GM03348 (cell line): Measurements from ENCODE around the gene DNMT1.

Experiments used
- DNase-seq: peaks from one replicate; pipeline ENCODE4 v3.0.0; 2012; ENCODE audit warnings: low spot score

The DNMT1 gene

DNA sequence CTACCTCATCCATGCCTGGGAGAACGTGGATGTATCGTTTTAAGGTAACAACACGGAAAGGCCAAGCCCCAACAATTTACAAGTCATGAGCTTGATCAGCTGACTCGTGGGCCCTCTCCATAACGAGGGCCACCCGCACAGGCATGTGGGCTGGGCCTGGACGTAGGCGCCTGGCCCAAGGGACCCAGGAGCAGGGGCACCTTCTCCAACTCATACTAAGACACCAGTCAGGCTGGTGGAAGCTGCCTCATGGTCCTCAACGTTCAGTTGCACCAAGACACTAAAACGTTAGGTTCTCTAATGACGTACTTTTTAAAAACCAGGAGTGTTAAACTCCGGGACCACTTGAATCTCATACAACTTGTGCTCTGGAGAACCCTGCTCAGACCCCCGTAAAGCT lies 53.3 kb downstream of the DNMT1 start:
- DNase-seq = no peak

DNA sequence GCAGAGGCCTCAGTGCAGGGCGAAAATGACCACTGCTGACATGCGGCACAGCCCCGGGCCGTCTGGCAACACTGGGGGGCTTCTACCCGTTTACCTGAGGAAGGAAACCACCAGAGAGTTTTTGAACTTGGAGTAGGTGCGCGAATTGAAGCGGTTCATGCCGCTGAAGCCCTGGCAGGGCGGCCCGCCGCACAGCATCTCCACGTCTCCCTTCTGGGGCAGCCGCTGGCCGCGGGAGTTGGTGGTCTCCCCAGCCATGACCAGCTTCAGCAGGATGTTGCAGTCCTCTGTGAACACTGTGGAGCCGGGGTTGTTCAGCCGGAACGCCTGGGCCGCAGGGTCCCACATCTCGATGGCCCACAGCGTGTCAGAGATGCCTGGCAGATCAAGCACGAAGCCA lies 54.8 kb downstream of the DNMT1 start:
- DNase-seq = no peak

DNA sequence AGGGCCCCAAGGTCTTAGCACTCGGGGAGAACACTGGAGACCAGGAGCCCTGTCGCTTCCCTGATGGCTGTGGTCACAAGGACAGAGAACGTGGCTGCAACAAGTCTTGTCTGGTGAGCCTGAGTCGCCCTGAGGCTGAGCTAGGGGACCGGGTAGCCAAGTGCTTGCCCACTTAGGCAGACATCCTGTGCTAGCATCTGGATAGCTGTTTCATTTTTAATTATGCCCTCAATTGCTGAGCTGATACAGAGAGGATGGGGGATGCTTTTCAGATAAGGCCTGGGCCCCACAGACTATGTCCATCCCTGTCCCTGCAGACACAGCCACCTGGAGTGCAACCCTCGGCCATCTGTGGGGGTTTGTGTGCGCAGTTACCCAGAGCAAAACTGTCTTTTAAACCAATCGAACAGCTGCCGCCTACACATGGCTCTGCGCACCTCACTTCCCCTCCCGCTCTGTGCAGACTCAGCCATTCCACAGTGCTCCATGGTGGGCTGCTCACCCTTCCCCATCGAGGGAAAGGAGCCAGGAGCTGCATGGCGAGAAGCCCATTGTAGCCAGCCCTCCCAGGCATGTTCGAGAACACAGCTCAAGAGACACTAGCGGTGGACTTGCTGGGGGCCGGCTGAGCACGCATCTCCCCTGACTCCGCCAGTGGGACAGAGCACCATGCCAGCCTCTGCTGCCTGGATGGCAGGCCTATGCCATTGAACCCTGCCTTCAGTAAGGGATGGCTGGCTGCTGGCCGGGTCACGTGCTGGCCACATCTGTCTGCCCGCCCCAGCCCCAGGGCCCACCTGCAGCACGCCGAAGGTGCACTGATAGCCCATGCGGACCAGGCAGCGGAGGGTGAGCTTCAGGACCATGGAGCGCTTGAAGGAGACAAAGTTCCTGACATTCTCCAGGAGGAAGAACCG lies 55.6 kb downstream of the DNMT1 start:
- DNase-seq = no peak

DNA sequence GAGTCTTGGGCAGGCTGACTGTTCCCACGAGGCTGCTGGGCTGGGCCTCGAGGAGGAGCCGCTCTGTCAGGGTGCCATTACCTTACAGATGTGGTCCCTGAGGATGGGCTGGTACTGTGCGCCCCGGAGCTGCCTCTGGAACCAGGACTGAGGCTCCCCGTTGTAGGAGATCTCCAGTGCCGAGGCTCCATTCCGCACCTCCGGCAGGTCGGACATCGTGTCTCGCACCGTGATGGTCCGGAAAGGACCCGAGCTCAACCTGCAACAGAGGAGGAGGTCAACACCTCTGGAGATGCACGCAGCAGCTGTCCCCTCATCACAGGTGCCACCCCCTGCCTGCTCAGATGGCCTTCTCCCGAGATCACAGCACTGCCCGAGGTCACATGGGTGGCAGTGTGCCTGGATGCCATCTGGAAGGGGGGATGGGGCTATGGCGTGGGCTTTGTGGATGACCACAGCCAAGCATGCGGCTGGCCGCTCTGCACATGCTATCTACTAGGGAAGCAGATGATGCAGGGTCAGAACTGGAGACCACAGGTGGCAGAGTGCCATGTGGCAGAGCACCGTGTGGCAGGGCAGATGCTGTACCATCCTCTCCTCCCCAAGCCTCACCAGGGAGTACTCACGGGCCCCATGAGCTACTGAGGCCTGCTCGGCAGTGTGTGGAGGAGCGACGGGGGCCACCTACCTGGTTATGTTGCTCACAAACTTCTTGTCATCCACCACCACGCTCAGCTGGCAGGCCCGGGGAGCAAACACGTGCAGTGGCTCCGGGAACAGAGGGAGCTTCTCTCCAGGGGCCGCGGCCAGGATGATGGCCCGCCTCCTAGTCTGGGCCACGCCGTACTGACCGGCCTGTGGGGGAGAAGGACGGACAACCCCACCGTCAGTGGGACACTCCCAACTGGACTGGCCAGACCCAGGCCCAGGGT lies 56.7 kb downstream of the DNMT1 start:
- no peak for DNase-seq

DNA sequence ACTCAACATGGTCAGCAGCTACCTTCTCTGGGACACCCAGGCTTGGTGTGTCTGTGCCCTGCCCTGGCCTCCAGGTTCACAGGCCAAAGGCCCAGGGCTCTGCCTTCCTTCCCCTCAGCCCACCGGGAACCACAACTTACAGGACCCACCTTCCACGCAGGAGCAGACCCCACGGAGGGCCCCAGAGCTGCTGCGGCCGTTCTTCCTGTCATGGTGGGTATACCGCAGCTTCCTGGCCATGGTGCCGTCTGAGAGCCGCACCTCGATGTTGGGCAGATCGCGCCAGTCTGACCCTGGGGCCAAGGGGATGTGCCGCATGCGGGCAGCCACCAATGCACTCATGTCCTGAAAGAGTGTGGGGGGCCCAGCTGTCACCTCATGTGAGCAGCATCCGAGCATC lies 57.8 kb downstream of the DNMT1 start:
- DNase-seq = no peak

DNA sequence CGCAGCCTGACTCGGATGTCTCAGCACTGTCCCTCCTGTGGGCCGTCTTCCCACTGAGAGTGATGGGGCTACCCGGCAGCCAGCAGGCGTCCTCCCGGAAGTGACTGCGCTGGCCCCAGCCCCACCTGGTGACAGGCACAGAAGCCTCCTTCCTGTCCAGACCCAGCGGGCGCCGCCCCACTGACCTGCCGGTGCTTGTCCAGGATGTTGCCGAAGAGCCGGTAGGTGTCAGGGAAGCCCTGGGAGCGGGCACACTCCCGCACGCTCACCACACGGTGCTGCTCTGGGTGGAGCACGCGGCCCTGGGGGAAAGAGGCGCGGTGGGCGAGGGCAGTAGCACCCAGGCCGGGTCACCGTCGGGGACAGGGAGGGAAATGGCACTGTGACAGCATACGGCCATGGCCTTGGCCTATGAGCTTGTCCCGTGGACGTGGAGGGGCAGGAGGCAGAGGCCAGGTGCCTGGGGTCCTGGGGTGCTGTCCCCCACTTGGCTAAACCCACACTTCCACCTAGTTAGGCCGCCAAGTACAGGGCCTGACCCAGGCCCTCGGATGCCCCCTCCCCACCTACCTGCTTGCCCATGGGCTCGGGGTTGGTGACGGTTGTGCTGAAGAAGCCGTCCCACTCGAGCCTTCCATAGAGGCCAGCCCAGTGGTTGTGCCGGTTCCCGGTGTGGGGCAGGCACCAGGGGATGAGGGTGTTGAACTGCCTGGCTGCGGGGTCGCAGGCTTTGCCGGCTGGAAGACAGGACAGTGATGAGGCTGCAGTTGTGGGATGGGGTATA lies 59.0 kb downstream of the DNMT1 start:
- DNase-seq = no peak

DNA sequence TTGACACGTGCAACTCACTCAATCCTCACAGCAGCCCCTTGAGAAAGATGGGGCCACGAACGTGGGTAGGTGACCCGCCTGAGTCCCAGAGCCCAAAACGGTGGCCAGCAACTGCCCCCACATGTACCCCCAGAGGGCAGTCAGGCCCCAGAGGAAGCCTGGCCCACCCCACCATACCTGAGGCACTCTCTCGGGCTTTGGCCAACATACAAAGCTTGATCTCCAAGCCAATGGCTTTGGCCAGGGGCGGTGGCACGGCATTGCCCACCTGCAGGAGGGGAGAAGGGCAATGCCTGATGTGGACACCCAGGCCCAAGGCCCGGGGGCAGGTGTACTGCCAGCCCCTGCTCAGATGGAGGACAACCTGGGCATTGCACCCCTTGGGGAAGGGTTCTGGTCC lies 60.7 kb downstream of the DNMT1 start:
- no peak for DNase-seq

DNA sequence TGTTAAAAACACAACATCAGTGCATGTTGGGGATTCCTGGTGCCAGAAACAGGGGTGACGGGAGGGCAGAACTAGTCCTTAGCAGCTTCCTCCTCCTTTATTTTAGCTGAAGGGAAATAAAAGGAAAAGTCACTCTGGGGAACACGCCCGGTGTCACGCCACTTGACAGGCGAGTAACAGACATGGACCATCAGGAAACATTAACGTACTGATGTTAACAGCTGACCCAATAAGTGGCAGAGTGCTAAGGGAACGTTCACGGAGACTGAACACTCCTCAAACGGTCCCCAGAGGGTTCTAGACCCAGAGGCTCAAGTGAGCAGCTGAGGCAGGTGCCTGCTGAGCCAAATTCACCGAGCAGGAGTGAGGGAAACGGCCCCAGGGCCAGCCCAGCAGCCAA lies 61.2 kb downstream of the DNMT1 start:
- no peak for DNase-seq

DNA sequence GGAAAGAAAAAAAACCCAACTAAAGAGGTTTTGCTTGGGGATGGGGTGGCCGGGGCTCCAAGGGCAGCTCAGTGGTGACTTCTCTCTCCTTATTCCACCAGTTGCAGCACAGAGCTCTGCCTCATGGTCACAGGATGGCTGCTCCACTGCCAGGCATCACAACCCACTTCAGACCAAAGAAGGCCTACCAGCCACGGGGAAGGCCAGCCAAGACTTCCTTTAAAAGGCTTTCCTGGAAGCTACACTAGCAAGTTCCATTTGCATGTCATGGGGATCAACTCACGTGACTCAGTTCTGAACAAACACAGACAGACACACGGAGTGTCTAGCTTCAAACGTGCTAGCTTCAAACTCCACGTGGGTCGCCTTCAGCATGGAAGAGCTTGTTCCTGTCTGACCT lies 61.8 kb downstream of the DNMT1 start:
- no peak for DNase-seq

DNA sequence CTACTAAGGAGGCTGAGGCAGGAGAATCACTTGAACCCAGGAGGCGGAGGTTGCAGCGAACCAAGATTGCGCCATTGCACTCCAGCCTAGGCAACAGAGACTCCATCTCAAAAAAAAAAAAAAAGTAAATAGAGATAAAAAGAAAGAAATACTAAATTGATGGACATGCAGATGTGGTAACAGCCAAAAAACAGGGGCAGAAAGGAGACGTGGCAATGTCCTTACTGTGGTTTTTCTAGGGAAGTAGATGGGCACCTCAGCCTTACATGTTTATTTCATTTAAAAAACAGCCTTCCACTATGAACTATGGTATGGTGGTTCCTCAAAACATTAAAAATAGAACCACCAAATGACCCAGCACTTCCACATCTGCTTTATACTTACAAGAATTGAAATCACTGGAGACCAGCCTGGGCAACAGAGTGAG lies 68.5 kb downstream of the DNMT1 start:
- DNase-seq = no peak

DNA sequence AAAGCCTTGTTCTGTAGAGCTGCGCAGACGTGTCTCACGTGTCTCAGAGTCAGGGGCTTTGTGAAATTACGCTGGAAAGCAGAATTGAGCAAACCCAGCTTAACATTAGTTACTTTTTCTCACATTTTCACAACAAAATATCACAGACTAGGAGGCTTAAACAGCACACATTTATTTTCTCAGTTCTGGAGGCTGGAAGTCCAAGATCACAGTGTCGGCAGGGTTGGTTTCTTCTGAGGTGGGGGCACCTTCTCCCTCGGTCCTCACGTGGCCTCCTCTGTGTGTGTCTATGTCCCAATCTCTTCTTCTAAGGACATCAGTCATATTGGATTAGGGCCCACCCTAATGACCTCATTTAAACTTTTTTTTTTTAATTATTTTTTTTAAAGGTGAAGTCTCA lies 70.3 kb downstream of the DNMT1 start:
- DNase-seq = no peak

DNA sequence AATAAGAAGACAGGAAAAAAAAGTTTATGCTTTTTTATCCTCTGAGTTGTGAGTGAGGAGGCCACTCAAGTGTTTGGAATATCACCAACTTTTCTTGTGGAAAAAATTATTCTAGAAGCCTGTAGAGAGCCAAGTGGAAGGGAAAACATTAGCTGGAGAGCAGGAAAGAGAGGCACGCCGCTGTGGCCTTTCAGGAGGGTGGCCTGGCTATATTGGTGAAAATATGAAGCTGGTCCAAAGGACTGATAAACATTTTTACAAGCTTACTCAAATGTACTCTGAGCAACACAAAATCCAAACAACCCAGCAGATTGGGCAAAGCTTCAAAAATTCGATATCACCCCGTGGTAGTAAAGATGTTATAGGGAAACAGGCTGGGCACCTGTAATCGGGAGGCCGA lies 72.7 kb downstream of the DNMT1 start:
- peak; percentile 56 for DNase-seq

DNA sequence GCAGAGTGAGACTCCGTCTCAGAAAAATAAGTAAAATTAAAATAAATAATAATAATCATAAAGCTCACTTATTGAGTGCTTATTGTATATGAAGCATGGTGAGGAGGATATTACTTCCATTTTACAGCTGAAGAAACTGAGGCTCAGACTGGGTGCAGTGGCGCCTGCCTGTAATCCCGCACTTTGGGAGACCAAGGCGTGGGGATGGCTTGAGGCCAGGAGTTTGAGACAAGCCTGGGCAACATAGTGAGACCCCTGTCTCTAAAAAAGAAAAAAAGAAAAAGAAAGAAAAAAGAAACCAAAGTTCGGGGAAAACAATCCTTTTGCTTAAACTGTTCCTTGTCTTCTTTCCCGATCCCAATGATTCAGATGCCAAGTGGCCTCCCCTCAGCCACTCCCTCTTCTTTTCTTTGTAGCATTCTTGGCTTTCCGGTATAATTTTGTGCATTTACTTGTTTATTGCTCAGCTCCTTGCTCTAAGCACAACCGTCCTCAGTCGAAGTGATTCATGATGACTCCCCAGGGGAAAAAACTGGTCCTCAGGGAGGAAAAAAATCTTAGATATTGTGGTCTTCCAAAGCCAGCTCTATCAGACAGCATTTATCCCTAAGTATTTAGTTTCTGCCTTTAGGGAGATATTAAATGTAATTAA lies 74.1 kb downstream of the DNMT1 start:
- peak; percentile 85 for DNase-seq

DNA sequence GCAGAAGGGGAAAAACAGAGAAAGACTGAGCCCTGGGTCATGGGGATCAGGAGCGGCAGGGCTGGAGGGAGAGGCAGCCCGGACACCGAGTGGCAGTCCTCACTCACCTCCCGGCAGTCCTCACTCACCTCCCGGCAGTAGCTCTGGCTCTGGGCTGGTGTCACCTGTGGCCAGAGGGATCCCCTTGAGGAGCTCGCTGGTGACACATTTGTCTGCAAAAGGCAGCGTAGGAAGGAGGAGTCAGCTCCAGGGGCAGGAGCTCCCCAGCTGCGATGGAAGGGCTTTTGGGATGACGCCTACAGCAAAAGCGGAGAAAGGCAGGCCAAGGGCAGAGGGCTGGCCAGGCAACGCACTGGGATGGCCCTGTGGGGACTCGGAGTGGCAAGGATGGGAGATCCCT lies 75.8 kb downstream of the DNMT1 start:
- no peak for DNase-seq

DNA sequence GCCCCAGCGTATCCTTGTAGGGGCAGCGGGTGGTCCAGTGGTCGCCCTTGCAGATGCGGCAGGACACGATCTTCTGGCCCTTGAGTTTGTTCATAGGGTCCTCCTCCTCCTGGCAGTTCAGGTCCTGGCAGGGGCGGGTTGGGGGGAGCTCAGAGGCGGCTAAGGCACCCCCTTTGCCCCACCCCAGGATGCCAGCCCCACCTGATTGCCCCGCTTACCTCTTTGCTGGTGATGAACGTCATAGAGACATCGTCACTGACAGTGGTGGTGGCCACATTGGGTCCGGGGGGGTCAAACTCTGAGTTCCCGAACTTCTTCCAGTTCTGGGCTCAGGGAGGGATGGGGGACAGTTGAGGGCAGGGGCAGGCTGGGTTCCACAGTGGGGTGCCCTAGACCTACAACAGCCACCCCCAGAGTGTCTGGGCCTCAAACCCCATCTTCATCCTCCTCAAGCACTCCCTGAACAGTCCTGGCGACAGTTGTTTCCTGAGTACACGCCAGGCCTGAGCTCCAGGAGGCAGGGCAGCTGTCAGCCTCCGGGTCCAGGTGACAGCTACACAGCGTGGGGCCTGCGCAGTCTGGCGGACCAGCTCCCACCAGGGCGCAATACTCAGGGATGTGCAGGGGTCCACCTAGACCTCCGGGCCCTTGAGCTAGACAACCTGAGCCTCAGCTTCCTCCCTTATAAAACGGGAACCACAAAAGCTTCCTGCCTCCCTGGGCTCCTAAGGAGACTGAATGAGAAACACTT lies 77.7 kb downstream of the DNMT1 start:
- DNase-seq = no peak

DNA sequence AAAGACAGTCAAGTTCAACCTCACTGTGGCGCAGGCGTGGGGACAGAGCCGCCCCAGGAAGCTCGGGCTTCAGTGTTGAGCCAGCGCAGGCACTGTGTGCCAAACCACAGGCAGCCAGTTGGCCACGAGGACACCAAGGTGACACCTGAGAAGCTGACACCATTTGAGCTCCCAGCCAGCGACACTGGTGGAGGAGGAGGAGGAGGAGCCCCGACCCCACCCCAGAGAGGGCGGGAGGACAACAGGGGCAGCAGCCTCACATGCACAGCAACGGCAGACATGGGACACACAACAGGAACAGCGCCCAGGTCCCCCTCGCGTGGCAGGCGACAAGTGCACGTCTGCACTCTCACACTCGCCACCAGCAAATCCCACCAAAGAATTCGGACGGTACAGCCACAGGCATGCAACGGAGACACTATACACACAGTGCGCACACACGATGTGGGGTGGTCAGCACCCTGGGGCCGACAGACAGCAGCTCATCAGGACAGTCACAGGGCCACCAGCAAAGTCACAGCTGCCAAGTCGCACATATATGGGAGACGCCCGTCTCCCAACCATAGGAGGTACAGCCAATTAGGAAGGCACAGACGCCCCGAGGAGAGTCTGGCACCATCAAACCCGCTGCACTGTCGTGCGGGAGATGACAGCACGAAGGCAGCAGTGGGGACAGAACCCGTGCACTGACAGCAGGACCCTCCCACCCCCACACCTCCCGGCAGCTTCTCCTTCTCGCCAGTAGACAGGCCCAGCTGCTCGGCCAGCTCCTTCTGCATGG lies 78.5 kb downstream of the DNMT1 start:
- no peak for DNase-seq

DNA sequence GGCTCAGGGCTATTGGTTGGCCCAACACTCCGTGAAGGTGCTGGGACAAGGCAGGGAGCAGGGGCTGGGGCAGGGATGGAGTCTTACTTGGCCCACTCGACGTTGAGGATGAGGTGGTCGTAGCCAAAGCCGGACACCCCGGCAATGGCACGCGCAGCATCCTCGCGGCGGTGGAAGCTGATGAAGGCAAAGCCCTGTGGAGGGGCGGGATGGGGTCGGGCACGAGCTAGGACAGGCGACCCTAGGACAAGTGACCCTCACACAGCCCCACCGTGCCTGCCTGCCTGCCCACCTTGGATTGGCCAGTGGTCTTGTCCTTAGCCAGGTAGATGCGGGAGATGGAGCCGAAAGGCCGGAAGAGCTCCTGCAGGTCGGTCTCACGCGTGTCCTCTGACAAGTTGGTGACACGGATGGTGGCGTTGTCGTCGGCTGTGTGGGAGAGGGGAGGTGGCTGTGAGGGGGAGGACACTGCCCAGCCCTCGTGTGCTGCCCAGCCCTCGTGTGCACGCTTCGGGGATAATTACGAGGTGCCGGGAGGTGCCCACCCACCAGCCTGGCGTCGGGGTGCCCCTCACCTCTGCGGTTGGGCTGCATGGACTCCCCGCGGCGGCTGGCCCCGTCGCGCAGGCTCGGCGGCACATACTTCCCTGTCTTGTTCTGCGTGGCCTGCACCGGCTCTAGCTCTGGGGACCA lies 79.2 kb downstream of the DNMT1 start:
- DNase-seq = no peak

DNA sequence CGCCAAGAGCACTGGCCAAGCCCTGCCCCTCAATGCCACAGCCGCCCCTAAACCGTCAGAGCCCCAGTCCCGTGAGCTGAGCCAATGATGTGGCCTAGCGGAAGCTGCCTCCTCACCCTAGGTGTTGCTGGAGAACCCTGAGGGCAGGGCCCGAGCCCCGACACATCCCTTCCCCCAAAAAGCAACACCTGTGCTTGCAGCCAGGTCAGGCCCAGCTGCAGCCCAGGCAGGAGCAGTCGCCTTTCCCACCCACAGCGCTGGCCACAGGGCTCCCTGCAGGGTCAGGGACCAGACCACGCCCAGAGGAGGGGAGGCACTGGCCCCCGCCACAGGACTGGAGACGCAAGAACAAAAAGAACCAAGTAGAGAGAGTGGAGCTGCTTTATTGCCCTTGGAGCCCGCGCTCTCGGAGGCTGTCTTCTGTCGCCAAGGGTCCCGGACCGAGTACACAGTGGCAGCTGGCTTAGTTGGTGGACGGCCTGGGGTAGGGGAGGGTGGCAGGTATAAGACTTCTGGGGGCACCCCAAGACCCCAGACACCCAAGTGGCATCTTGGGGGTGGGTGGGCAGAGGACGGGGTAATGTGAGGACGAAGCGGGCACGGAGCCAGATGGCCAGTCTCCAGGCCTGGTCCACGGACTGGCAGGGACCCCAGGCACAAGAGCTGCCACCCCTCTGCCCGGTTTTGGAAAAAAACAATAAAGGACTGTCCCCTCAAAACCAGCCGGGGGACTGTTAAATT lies 79.9 kb downstream of the DNMT1 start:
- DNase-seq = no peak
